K562 (cell line): ENCODE data around the gene HPGDS. TPM values are rescaled to one million over a fixed set of nuclear protein-coding genes. Genes with fewer than 3 reads are reported as not detected.

Source experiments
- ATAC-seq: fragments of 200-7000 bp; cut with Tn5 transposase; 3 replicates; pipeline ENCODE4 v1.9.1; 2020; ENCODE audit warnings: moderate library complexity
- BruUV-seq: library from RNA; stranded (reverse); fragments of 400-500 nt; replicated peaks from 2 replicates; lab custom pipeline; 2021; lab: Mats Ljungman, UMichigan
- CTCF ChIA-PET: fragments of 300-600 bp; formaldehyde crosslinking; extraction: SDS; loops from one replicate; lab custom pipeline; 2021; ENCODE audit warnings: low intra/inter-chr PET ratio; lab: Yijun Ruan, JAX
- POLR2A ChIA-PET: fragments of 300-600, 350-650 bp; sonication (Branson Sonifier 250); formaldehyde crosslinking; extraction: SDS; loops from one replicate; lab custom pipeline; 2021; ENCODE audit warnings: antibody characterized with exemption, inconsistent platforms; lab: Yijun Ruan, JAX
- DNase-seq, 4 experiments: peaks; one replicate each; pipeline versions ENCODE4 v3.0.0 to v3.0.0-alpha.2; 2011 to 2018; ENCODE audit warnings: low spot score in 3 of 4, mixed read lengths in 3 of 4; ENCODE audit errors: extremely low read depth in 1 of 4
- FAIRE-seq: peaks from 2 replicates; lab custom pipeline; 2011; peaks lifted over from hg19 to GRCh38; lab: Jason Lieb, UNC
- H2AFZ ChIP-seq: 2 replicates; pipeline ENCODE4 v1.6.0; 2011; ENCODE audit warnings: low read depth, low read length, control low read depth, inconsistent platforms
- H3K27ac ChIP-seq: fragments of 200-600 bp; 3 replicates; pipeline ENCODE4 v1.8.0; 2011; ENCODE audit warnings: low read depth, mild to moderate bottlenecking, control low read depth, inconsistent platforms, low read length, moderate library complexity, mixed read lengths; ENCODE audit errors: extremely low read depth
- H3K27me3 ChIP-seq, 2 experiments: fragments of 300-600 bp in 1 of 2; 2 replicates in 1 of 2; 3 replicates in 1 of 2; pipeline versions ENCODE4 v1.6.0 to v1.8.0; 2011; ENCODE audit warnings: inconsistent platforms in 2 of 2, low read length in 2 of 2, mild to moderate bottlenecking in 1 of 2, mixed read lengths in 1 of 2, moderate library complexity in 1 of 2; ENCODE audit not compliant: control insufficient read depth in 2 of 2, insufficient read depth in 2 of 2
- H3K36me3 ChIP-seq: fragments of 300-600 bp; 3 replicates; pipeline ENCODE4 v1.8.0; 2011; ENCODE audit warnings: mild to moderate bottlenecking, low read length, inconsistent platforms; ENCODE audit not compliant: control insufficient read depth, insufficient read depth
- H3K4me1 ChIP-seq, 2 experiments: fragments of 200-600 bp in 1 of 2; replicated peaks in 1 of 2; 2 replicates in 1 of 2; 3 replicates in 1 of 2; pipeline versions ENCODE4 v1.5.1 to v1.8.0; 2011; ENCODE audit warnings: inconsistent platforms in 2 of 2, low read length in 2 of 2, mild to moderate bottlenecking in 1 of 2, mixed read lengths in 1 of 2, moderate library complexity in 1 of 2; ENCODE audit not compliant: control insufficient read depth in 2 of 2, insufficient read depth in 2 of 2
- H3K4me2 ChIP-seq: 2 replicates; pipeline ENCODE4 v1.6.1; 2011; ENCODE audit warnings: low read length, control low read depth, inconsistent platforms, mixed read lengths; ENCODE audit not compliant: insufficient read depth
- H3K4me3 ChIP-seq: fragments of 200-600 bp; sonication (generic), shearing (Covaris generic); 2 replicates; pipeline ENCODE4 v1.5.1; 2016; ENCODE audit warnings: control low read depth, inconsistent platforms
- H3K79me2 ChIP-seq: fragments of 200-600 bp; 3 replicates; pipeline ENCODE4 v1.8.0; 2011; ENCODE audit warnings: low read length, inconsistent platforms; ENCODE audit not compliant: control insufficient read depth, insufficient read depth
- H3K9ac ChIP-seq, 2 experiments: 2 replicates each; pipeline versions ENCODE4 v1.6.0 to v1.6.1; 2011; ENCODE audit warnings: low read depth in 2 of 2, low read length in 2 of 2, control low read depth in 1 of 2, inconsistent platforms in 1 of 2, mild to moderate bottlenecking in 1 of 2, mixed read lengths in 1 of 2; ENCODE audit not compliant: insufficient read depth in 1 of 2
- H3K9me1 ChIP-seq: one replicate; pipeline ENCODE4 v1.6.0; 2011; ENCODE audit warnings: inconsistent platforms, mild to moderate bottlenecking, low read length, moderate library complexity; ENCODE audit not compliant: control insufficient read depth, insufficient read depth
- H3K9me3 ChIP-seq: replicated peaks from 2 replicates; pipeline ENCODE4 v1.5.1; 2011; ENCODE audit warnings: low read depth, low read length, inconsistent platforms; ENCODE audit not compliant: control insufficient read depth, insufficient read depth
- H4K20me1 ChIP-seq: replicated peaks from 2 replicates; pipeline ENCODE4 v1.6.1; 2011; ENCODE audit warnings: low read length, inconsistent platforms, mixed read lengths; ENCODE audit not compliant: control insufficient read depth, insufficient read depth
- CAMTA2 ChIP-seq: fragments of 250-450 bp; sonication (Bioruptor Pico); conservative IDR thresholded peaks from 2 replicates; pipeline ENCODE4 v1.5.1; 2022
- CEBPB ChIP-seq: fragments of 450-650 bp; IDR thresholded peaks from 2 replicates; pipeline ENCODE4 v1.6.1; 2016; ENCODE audit warnings: missing genetic modification characterization, missing compliant biosample characterization
- CEBPG ChIP-seq, 3 experiments: fragments of 200-800 bp in 1 of 3; sonication (Bioruptor generic) in 1 of 3; sonication (generic) in 1 of 3; formaldehyde crosslinking in 1 of 3; IDR thresholded peaks in 2 of 3; conservative IDR thresholded peaks in 1 of 3; 2 replicates each; pipeline versions ENCODE4 v1.6.1 to v1.8.0; 2016 to 2022; ENCODE audit warnings: missing compliant biosample characterization in 2 of 3, missing genetic modification characterization in 2 of 3, mild to moderate bottlenecking in 1 of 3, missing genetic modification reagents in 1 of 3
- ELF4 ChIP-seq: fragments of 450-650 bp; formaldehyde crosslinking; IDR thresholded peaks from 2 replicates; pipeline ENCODE4 v1.4.0; 2022; ENCODE audit warnings: missing genetic modification characterization
- EP400 ChIP-seq: fragments of 450-650 bp; IDR thresholded peaks from 2 replicates; pipeline ENCODE4 v1.6.1; 2017; ENCODE audit warnings: antibody characterized with exemption, mild to moderate bottlenecking, moderate library complexity
- ERF ChIP-seq: fragments of 450-650 bp; formaldehyde crosslinking; IDR thresholded peaks from 2 replicates; pipeline ENCODE4 v1.4.0; 2020; ENCODE audit warnings: mild to moderate bottlenecking, mixed read lengths
- ETV1 ChIP-seq: fragments of 450-650 bp; conservative IDR thresholded peaks from 2 replicates; pipeline ENCODE4 v1.6.1; 2016; ENCODE audit warnings: missing genetic modification characterization, control low read depth, low read depth, missing compliant biosample characterization
- HNRNPLL ChIP-seq: fragments of 200-400 bp; formaldehyde crosslinking; IDR thresholded peaks from 2 replicates; pipeline ENCODE4 v1.6.1; 2017; ENCODE audit warnings: low read length, low read depth, mild to moderate bottlenecking; ENCODE audit not compliant: poor library complexity, severe bottlenecking
- MAFF ChIP-seq: IDR thresholded peaks from 2 replicates; pipeline ENCODE4 v1.6.1; 2012; ENCODE audit warnings: low read length, improper control_type of control experiment
- MIER1 ChIP-seq: fragments of 450-650 bp; IDR thresholded peaks from 2 replicates; pipeline ENCODE4 v1.6.1; 2016; ENCODE audit warnings: antibody characterized with exemption, mild to moderate bottlenecking, low read depth
- RB1 ChIP-seq: fragments of 450-650 bp; IDR thresholded peaks from 2 replicates; pipeline ENCODE4 v1.6.1; 2017; ENCODE audit warnings: low read depth, mild to moderate bottlenecking
- SAFB2 ChIP-seq: fragments of 200-400 bp; formaldehyde crosslinking; IDR thresholded peaks from 2 replicates; pipeline ENCODE4 v1.6.1; 2018; ENCODE audit warnings: borderline replicate concordance, low read length, low read depth, moderate library complexity; ENCODE audit not compliant: severe bottlenecking
- SOX6 ChIP-seq: fragments of 450-650 bp; IDR thresholded peaks from 2 replicates; pipeline ENCODE4 v1.6.1; 2014; ENCODE audit warnings: mild to moderate bottlenecking
- SP1 ChIP-seq: sonication (generic); formaldehyde crosslinking; IDR thresholded peaks from 2 replicates; pipeline ENCODE4 v1.8.1; 2022; ENCODE audit warnings: mild to moderate bottlenecking, missing genetic modification reagents
- TRIM28 ChIP-seq: fragments of 450-650 bp; IDR thresholded peaks from 2 replicates; pipeline ENCODE4 v1.6.1; 2017
- ZBED1 ChIP-seq: IDR thresholded peaks from 2 replicates; pipeline ENCODE4 v1.6.1; 2014
- ZNF140 ChIP-seq: fragments of 250-450 bp; sonication (Bioruptor Pico); IDR thresholded peaks from 2 replicates; pipeline ENCODE4 v1.8.0; 2021; ENCODE audit warnings: moderate library complexity, mild to moderate bottlenecking, inconsistent platforms
- ZNF316 ChIP-seq: fragments of 450-650 bp; IDR thresholded peaks from 2 replicates; pipeline ENCODE4 v1.6.1; 2016
- ZNF583 ChIP-seq: fragments of 250-450 bp; sonication (Bioruptor Pico); IDR thresholded peaks from 2 replicates; pipeline ENCODE4 v1.4.0; 2020
- WGBS: fragments of 100-300 bp; shearing (Covaris generic); methylation state at CpG from one replicate; pipeline ENCODE4 v1.1.6; 2016; ENCODE audit warnings: low coverage, mixed read lengths; ENCODE audit not compliant: insufficient coverage; ENCODE audit errors: missing lambda C conversion rate; 5-methylcytosine and 5-hydroxymethylcytosine counted together
- in situ Hi-C: fragments of 300-500 bp; cut with MboI; formaldehyde crosslinking; loops from 4 replicates; pipeline ENCODE4 v1.15.0; 2018; ENCODE audit warnings: inconsistent platforms, mixed read lengths
- intact Hi-C: fragments of 100-400 bp; cut with micrococcal nuclease; formaldehyde crosslinking; loops from 2 replicates; pipeline ENCODE4 v1.14.2; 2022
- polyA plus RNA-seq, 8 experiments: library from polyadenylated mRNA; depleted of rRNA in 4 of 8; stranded (reverse) in 5 of 8; unstranded in 3 of 8; fragments of >200 nt; fragmentation: Nextera tagmentation in 2 of 8; fragmentation: Illumina TruSeq in 1 of 8; extraction: Ambion mirVana in 2 of 8; extraction: Trizol in 1 of 8; gene quantifications; 2 replicates each; pipeline versions ENCODE4 v1.2.1 to v1.2.3, GENCODE V29; 2011 to 2014; ENCODE audit warnings: inconsistent platforms in 1 of 8, missing spikeins in 1 of 8
- total RNA-seq, 7 experiments: library from RNA; depleted of rRNA in 6 of 7; stranded (reverse); fragments of >200 nt in 6 of 7; fragmentation: Illumina TruSeq in 2 of 7; extraction: Trizol in 2 of 7; gene quantifications; 2 replicates each; pipeline versions ENCODE4 v1.2.1 to v1.2.3, GENCODE V29; 2011 to 2021; ENCODE audit warnings: low replicate concordance in 1 of 7
- TF ChIP-seq, protein P1 (sequence below): sonication (generic); formaldehyde crosslinking; IDR thresholded peaks from 2 replicates; pipeline ENCODE4 v1.8.0; 2022; ENCODE audit warnings: missing genetic modification reagents, mild to moderate bottlenecking, borderline replicate concordance

Gene HPGDS
- total and polyA plus RNA-seq, 9 of the 15 experiments (the other 6 are each of a cell fraction or from before 2014, with no cell fraction given), result 0.07 to 0.36 (median 0.14) TPM; not detected in 4

DNA sequence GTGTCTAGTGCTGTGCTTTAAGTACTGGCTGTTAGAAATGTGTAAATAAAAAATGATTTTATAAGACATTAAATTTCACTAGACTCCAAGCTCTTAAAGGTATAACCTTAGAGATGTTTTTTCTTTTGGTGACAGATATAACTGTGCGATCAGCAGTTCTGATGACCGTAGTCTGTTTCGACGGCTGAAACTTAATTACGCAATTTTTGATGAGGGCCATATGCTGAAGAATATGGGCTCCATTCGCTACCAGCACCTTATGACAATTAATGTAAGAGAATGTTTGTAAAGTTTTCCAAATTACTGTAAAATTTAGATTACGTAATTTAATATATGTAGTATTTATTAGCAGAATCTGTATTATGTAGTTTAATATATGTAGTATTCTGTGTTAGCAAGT, 66.4 kb downstream of the HPGDS start:
- TF ChIP-seq SP1 (no peak), ZBED1 (no peak), ZNF316 (peak; percentile 24; the same call in 1 of the 2 replicates), CEBPG (CRISPR knock-in tag; IDR thresholded peaks at IDR 0.05) (no peak), CEBPG (tag; conservative IDR thresholded peaks at IDR 0.05 in 1 of 2, IDR thresholded peaks at IDR 0.05 in 1 of 2) (peak; percentile 11 to 85; a peak in 2 of 4 replicates), CEBPB (tag) (peak; percentile 80)
- BruUV-seq, result no TSS peak
- Histone ChIP-seq H3K36me3 (peaks cover 76% of the 10 kb centered on the region), H3K9me3 (no peaks in the 10 kb centered on the region), H4K20me1 (no peaks in the 10 kb centered on the region), H3K4me3 (no peak overlapping the region), H3K27me3 (no peaks in the 10 kb centered on the region), H2AFZ (no peak overlapping the region), H3K27ac (no peak overlapping the region), H3K4me2 (no peak overlapping the region), H3K9me1 (no peaks in the 10 kb centered on the region), H3K79me2 (no peaks in the 10 kb centered on the region), H3K4me1 (no peaks in the 10 kb centered on the region), H3K9ac (no peak overlapping the region)
- 97% methylated on average over 7 of the region's 7 CpGs for WGBS
- FAIRE-seq (no peak), ATAC-seq (no peak), DNase-seq (no peak)
- intact Hi-C loops, result no loop called here
- CTCF ChIA-PET, result no interaction called here
- POLR2A ChIA-PET, result no interaction called here
- in situ Hi-C loops, result no loop called here

DNA sequence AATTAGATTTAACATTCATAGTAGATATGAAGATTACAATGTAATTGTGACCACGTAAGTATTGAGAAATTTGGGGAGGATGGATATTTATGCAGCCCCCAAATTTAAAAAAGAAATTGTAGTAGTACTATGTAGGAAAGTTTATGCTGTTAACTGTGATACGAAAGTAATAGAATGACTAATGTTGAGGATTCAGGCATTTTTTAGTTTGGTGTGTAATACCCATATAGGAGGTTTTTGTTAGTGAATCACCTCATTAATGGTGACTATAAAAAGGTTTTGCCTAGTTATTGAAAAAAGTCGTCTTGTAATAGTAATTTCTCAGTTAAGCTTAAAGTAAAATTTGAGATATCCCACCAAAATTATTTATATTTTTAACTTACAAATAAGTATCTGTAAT, 67.7 kb downstream of the HPGDS start:
- POLR2A ChIA-PET, result no interaction called here
- ATAC-seq, result no peak
- no peak for TF ChIP-seq ZNF583 (CRISPR knock-in tag)
- no peak for TF ChIP-seq CAMTA2 (CRISPR knock-in tag)
- no peak for TF ChIP-seq RB1
- no peak for TF ChIP-seq MAFF
- no peak for TF ChIP-seq ELF4 (CRISPR knock-in tag)
- TF ChIP-seq ZNF140 (CRISPR knock-in tag), result no peak
- TF ChIP-seq HNRNPLL, result no peak
- TF ChIP-seq SAFB2, result no peak
- TF ChIP-seq ETV1 (tag), result no peak
- TF ChIP-seq MIER1, result no peak
- TF ChIP-seq ERF, result no peak
- no peak for TF ChIP-seq EP400
- no peak for TF ChIP-seq SOX6
- no peak for TF ChIP-seq TRIM28
- TF ChIP-seq, protein P1, sequence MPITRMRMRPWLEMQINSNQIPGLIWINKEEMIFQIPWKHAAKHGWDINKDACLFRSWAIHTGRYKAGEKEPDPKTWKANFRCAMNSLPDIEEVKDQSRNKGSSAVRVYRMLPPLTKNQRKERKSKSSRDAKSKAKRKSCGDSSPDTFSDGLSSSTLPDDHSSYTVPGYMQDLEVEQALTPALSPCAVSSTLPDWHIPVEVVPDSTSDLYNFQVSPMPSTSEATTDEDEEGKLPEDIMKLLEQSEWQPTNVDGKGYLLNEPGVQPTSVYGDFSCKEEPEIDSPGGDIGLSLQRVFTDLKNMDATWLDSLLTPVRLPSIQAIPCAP, result no peak

More for the DNA sequence above, 67.7 kb downstream of the HPGDS start:
- Histone ChIP-seq H4K20me1 (no peaks in the 10 kb centered on the region), H3K9ac (no peak overlapping the region), H3K4me3 (no peak overlapping the region), H3K36me3 (peaks cover 78% of the 10 kb centered on the region), H3K27me3 (no peaks in the 10 kb centered on the region), H3K4me2 (no peak overlapping the region), H2AFZ (no peak overlapping the region), H3K4me1 (no peaks in the 10 kb centered on the region), H3K27ac (no peak overlapping the region), H3K79me2 (no peaks in the 10 kb centered on the region), H3K9me3 (no peaks in the 10 kb centered on the region), H3K9me1 (no peaks in the 10 kb centered on the region)
- 93% methylated on average over 3 of the region's 3 CpGs for WGBS
- in situ Hi-C loops, result no loop called here
- CTCF ChIA-PET, result no interaction called here
- intact Hi-C loops, result no loop called here
- FAIRE-seq, result no peak
- no peak for DNase-seq
- BruUV-seq, result no TSS peak
